NCI-H526 (cell line): ENCODE data around the gene LRFN3.
"Not testable (repeated sequence)": the region's sequence is repeated elsewhere in the genome, so short reads cannot be mapped to it uniquely, and the experiment has no call there.

Experiments
- DNase-seq, 2 experiments: peaks; one replicate each; lab custom pipeline; 2025; lab: John Stamatoyannopoulos, UW

LRFN3 gene

DNA sequence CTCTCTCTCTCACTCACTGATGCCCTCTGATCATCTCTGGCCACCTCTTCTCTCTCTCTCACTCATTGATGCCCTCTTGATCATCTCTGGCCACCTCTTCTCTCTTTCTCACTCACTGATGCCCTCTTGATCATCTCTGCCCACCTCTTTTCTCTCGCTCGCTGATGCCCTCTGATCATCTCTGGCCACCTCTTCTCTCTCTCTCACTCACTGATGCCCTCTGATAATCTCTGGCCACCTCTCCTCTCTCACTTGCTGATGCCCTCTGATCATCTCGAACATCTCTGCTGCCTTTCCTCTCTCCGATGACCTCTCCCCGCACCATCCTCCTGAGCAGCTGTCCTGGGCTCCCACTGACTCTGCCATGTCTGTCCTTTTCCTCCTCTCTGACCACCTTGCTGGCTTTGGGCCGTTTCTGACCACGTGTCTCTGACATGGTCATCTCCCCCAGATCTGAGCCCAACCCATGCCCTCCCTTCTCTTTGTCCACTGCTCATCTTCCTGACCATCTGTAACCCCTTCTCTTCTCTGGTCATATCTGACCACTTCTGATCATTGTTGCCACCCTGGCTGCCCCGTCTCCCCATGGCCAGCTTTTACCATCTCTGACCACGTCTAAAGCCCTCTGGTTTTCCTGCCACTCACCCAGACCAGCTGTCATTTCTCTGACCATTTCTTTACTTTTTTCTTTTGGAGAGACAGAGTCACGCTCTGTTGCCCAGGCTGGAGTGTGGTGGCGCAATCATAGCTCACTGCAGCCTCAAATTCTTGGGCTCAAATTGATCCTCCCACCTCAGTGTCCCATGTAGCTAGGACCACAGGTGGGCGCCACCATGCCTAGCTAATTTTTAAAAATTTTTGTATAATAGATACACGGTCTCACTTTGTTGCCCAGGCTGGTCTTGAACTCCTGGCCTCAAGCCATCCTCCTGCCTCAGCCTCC lies 2.4 kb downstream of the LRFN3 start:
- no peak for DNase-seq

DNA sequence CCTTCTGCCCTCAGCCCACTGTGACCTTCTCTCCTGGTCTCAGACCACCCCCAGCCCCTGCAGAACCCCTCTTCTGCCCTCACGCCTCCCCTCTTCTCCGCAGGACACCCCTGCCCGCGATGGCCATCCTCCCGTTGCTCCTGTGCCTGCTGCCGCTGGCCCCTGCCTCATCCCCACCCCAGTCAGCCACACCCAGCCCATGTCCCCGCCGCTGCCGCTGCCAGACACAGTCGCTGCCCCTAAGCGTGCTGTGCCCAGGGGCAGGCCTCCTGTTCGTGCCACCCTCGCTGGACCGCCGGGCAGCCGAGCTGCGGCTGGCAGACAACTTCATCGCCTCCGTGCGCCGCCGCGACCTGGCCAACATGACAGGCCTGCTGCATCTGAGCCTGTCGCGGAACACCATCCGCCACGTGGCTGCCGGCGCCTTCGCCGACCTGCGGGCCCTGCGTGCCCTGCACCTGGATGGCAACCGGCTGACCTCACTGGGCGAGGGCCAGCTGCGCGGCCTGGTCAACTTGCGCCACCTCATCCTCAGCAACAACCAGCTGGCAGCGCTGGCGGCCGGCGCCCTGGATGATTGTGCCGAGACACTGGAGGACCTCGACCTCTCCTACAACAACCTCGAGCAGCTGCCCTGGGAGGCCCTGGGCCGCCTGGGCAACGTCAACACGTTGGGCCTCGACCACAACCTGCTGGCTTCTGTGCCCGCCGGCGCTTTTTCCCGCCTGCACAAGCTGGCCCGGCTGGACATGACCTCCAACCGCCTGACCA lies 3.3 kb downstream of the LRFN3 start:
- DNase-seq = no peak

GRCh38 chr19:35940078-35940775 lies 4.1 kb downstream of the LRFN3 start:
- DNase-seq = no peak

- no peak for DNase-seq
Measured at GRCh38 chr19:35940839-35941238, 4.7 kb downstream of the LRFN3 start.

DNA sequence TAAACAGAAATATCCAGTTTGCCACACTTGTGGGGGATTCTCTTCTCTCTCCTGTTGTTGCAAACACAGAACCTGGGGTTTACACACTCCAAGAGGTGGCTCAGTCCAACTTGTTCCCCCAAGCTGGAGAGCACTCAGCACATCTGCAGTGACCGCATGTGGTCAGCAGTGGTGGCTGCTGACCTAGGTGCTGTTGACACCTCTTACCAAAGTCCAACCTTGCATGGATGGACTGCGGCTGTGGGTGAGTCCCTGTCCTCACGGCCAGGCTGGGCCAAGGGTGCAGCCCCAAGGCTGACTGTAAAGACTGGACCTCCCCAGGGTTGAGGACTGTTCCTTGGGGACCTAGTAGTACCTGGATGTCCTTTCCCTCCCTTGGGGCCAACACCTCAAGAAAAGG lies 6.1 kb downstream of the LRFN3 start:
- no peak for DNase-seq

GRCh38 chr19:35943321-35944301 lies 7.4 kb downstream of the LRFN3 start:
- no peak for DNase-seq

DNA sequence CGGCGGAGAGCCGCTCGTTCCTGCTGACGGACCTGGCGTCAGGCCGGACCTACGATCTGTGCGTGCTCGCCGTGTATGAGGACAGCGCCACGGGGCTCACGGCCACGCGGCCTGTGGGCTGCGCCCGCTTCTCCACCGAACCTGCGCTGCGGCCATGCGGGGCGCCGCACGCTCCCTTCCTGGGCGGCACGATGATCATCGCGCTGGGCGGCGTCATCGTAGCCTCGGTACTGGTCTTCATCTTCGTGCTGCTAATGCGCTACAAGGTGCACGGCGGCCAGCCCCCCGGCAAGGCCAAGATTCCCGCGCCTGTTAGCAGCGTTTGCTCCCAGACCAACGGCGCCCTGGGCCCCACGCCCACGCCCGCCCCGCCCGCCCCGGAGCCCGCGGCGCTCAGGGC lies 8.4 kb downstream of the LRFN3 start:
- DNase-seq = no peak

DNA sequence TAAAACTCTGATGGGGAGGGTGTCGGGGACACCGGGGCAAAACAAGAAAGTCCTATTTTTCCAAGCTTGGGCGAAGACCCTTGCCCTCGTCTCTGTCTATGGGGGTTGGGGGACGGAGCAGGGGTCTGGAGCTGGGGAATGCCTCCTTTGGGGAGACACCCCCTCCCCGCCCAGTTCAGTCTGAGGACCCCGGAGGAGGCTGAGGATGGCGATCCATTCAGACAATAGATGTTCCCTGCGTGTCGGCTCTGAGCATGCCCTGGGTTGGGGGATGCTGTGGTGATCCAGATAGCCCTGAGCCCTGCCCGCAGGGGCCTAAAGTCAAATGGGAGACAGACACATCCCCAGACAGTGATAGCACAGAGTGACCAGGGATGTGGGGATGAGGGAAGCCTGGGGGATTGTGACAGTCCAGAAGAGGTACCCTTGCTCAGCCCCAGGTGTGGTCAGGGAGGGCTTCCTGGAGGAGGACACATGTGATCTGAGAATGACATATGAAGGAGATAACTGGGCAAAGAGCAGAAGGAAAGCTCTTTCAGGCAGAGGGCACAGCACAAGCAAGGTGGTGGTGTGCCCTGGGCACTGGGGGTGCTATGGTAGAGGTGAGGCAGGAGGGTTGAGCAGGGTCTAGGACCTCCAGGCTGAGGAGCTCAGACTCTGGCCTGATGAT lies 9.1 kb downstream of the LRFN3 start:
- DNase-seq = no peak

DNA sequence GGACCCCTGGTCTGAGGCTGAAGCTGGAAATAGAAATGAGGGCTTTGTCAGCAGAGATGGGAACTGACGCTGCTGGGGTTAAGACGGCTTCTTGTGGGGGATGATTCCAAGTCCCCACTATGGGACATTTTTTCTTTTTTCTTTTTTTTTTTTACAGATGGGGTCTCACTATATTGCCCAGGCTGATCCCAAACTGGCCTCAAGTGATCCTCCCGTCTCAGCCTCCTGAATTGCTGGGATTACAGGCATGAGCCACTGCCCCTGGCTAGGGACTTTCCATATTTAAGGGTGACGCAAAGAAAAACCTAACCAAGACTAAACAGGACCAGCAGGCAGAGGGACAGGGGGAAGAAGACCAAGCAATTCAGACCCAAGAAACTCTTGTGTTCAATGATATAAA lies 10.0 kb downstream of the LRFN3 start:
- DNase-seq = no peak

GRCh38 chr19:35949131-35949530 lies 13.0 kb downstream of the LRFN3 start:
- DNase-seq = no peak

- DNase-seq = no peak
Measured at GRCh38 chr19:35955881-35956634, 19.9 kb downstream of the LRFN3 start.

DNA sequence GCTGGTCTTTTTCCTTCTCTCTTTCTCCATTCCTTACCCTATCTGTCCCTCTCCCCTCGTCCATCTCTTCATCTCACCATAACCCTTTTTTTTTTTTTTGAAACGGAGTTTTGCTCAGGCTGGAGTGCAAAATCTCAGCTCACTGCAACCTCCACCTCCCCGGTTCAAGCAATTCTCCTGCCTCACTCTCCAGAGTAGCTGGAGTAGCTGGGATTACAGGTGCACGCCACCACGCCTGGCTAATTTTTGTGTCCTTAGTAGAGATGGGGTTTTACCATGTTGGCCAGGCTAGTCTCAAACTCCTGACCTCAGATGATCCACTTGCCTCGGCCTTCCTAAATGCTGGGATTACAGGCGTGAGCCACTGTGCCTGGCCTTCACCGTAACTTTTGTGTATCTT lies 21.2 kb downstream of the LRFN3 start:
- not testable (repeated sequence) for DNase-seq

- DNase-seq = no peak
Measured at GRCh38 chr19:35958660-35959039, 22.5 kb downstream of the LRFN3 start.

DNA sequence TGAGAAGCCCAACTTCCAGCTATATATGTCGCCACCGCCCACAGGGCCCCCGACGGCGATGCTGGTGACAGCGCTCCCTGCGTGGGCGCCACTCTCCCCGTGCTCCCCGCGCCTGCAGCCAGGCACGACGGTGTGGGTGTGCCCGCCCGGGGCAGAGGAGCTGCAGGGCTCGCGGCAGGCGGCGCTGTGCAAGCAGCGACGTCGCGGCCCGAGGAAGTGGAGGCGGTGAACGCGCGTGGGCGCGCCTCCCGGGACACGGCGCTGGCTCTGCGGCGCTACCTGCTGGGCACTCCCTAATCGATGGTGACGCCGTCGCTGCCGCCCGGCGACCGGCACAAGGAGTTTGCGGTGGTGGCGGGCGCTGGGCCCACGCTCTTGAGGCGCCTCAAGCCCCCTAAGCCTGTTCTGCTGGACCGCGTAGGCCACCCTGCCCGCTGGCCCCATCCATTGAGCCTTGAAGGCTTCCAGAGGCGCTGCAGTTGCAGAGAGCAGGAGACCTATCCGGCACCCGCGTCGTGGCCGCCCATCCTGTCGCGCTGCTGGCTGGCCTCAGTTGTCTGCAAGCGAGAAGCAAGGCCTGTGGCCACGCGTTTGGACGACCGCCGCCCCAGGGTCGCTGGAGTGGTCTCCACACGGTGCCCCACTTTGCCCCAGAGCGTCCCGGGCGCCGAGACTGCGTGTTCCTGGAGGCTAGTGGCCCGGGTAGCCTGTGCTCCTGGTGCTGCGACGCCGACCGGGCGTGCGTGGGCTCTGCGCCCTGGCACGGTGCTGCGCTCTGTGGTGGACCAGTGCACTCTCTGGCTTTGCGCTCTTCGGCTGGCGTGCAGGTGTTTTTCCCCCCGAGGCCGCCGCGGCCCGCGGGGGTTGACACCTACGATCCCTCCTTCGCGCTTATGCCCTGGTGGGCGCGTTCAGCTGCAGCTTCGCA lies 23.1 kb downstream of the LRFN3 start:
- peak in 1 of 2 experiments; percentile 45 for DNase-seq

DNA sequence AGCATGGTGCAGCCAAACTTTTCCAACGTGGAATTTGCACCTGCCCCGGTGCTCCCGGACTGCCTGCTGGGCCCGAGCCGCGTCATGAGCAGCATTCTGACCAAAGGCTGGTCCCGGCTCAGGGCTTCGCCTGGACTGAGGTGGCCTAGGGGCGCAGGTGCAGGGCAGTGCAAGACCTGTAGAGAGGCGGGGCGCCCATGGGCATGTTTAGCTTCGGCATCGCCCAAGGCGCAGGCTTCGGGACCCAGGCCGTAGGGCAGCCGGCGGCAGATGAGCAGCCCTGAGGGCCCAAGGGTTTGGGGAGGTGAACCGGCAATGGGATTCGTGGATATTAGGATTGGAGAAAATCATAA lies 23.8 kb downstream of the LRFN3 start:
- DNase-seq = peak in 1 of 2 experiments; percentile 44

- DNase-seq = no peak
Measured at GRCh38 chr19:35960432-35960972, 24.3 kb downstream of the LRFN3 start.

DNA sequence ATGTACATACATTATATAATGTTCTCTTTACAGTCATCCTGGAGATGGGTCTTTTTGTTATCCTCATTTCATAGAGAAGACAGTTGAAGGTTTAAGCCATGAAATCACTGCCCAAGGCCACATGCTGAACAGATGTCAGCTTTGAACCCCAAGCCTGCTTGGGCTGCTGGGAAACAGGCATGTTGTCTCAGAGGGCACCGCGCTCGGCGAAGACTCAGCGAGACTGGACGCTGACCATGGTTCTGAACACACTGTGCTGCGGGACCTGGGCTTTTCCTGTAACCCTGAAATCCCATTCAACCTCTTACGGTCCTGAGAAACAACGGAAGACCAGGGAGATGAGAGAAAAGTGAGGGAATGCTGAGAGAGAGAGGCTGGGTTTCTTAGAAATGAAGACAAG lies 27.3 kb downstream of the LRFN3 start:
- no peak for DNase-seq

DNA sequence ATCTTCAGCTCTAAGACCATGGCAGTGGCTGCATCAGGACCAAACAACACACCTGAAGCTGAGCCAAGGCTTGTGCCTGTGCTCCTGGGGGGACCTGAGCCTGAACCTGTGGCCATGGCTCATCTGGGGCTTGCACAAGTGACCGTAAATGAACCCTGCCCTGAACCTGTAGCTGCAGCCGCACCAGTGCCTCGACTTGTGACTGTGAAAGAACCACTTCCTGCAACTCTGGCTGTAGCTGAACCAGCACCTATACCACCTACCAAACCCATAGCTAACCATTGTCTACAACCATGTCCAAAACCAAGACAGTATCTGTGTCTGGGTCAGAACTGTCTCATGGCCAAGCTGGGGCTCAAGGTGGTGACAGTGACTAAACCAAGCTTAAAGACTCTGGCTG lies 30.6 kb downstream of the LRFN3 start:
- no peak for DNase-seq

DNA sequence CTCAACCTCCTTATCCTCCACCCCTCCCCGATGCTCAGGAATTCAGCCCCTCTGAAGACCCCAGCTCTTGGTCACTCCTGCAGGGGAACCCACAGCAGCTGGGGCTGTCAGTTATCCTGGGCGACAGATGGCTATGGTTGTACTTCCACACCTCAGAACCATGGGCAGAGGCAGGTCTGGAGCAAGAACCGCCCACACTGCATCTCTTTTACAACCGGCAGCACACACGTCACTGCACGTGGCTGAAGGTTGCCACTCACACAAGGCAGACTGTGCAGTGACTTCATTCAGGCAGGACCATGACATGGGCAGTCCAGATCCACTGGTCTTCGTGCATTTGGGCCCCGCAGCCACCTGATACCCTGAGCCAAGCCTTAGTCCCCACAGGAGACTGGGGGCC lies 37.3 kb downstream of the LRFN3 start:
- peak in 1 of 2 experiments; percentile 19 for DNase-seq
